GM23248 (cell line): Measurements from ENCODE around the gene HYOU1. TPM values are rescaled to one million over a fixed set of nuclear protein-coding genes. Genes with fewer than 3 reads are reported as not detected.

ENCODE experiments used
- DNase-seq: peaks from one replicate; pipeline ENCODE4 v3.0.0-alpha.2; 2015
- H2AFZ ChIP-seq: fragments of 200-600 bp; sonication (generic); 2 replicates; pipeline ENCODE4 v1.6.1; 2016; ENCODE audit warnings: antibody characterized with exemption
- H3F3A ChIP-seq: fragments of 200-600 bp; sonication (generic); 2 replicates; pipeline ENCODE4 v1.6.1; 2016; ENCODE audit warnings: mild to moderate bottlenecking, antibody characterized with exemption, mixed run types; ENCODE audit not compliant: insufficient read depth
- H3K27ac ChIP-seq: fragments of 200-600 bp; sonication (generic); 2 replicates; pipeline ENCODE4 v1.5.1; 2016; ENCODE audit warnings: mild to moderate bottlenecking
- H3K27me3 ChIP-seq: fragments of 200-600 bp; sonication (generic); replicated peaks from 2 replicates; pipeline ENCODE4 v1.6.1; 2016; ENCODE audit warnings: mild to moderate bottlenecking; ENCODE audit not compliant: insufficient read depth
- H3K36me3 ChIP-seq: fragments of 200-600 bp; sonication (generic); 2 replicates; pipeline ENCODE4 v1.6.1; 2016; ENCODE audit warnings: low read depth, mild to moderate bottlenecking
- H3K4me1 ChIP-seq: fragments of 200-600 bp; sonication (generic); 2 replicates; pipeline ENCODE4 v1.6.1; 2016; ENCODE audit warnings: mild to moderate bottlenecking; ENCODE audit not compliant: insufficient read depth
- H3K4me2 ChIP-seq: fragments of 200-600 bp; sonication (generic); one replicate; pipeline ENCODE4 v1.6.1; 2016; ENCODE audit warnings: mild to moderate bottlenecking; ENCODE audit not compliant: unreplicated experiment
- H3K4me3 ChIP-seq: fragments of 200-600 bp; sonication (generic); 2 replicates; pipeline ENCODE4 v1.5.1; 2016; ENCODE audit warnings: mild to moderate bottlenecking
- H3K79me2 ChIP-seq: fragments of 200-600 bp; sonication (generic); 2 replicates; pipeline ENCODE4 v1.6.1; 2016; ENCODE audit warnings: mild to moderate bottlenecking; ENCODE audit not compliant: insufficient read depth
- H3K9ac ChIP-seq: fragments of 200-600 bp; sonication (generic); 2 replicates; pipeline ENCODE4 v1.6.1; 2016; ENCODE audit warnings: mild to moderate bottlenecking
- H3K9me2 ChIP-seq: fragments of 200-600 bp; sonication (generic); 2 replicates; pipeline ENCODE4 v1.6.1; 2016; ENCODE audit warnings: mixed run types, mild to moderate bottlenecking, moderate library complexity; ENCODE audit not compliant: insufficient read depth
- H3K9me3 ChIP-seq: fragments of 200-600 bp; sonication (generic); one replicate; pipeline ENCODE4 v1.6.1; 2017; ENCODE audit warnings: low read depth
- H4K20me1 ChIP-seq: fragments of 200-600 bp; sonication (generic); 2 replicates; pipeline ENCODE4 v1.6.0; 2016; ENCODE audit not compliant: insufficient read depth
- EZH2 ChIP-seq: fragments of 200-600 bp; sonication (generic); IDR thresholded peaks from 2 replicates; pipeline ENCODE4 v1.6.1; 2018; ENCODE audit warnings: antibody characterized with exemption, mild to moderate bottlenecking; ENCODE audit not compliant: insufficient read depth, poor library complexity, severe bottlenecking
- EZH2phosphoT487 ChIP-seq: fragments of 200-600 bp; sonication (generic); IDR thresholded peaks from 2 replicates; pipeline ENCODE4 v1.6.1; 2018; ENCODE audit warnings: antibody characterized with exemption, moderate library complexity, mild to moderate bottlenecking, low read depth; ENCODE audit not compliant: insufficient read depth
- WGBS, 2 experiments: methylation state at CpG; one replicate each; pipeline ENCODE4 v1.1.6; 2015 to 2017; ENCODE audit warnings: low lambda C conversion rate in 2 of 2, low coverage in 1 of 2; ENCODE audit errors: missing lambda C conversion rate in 2 of 2; 5-methylcytosine and 5-hydroxymethylcytosine counted together
- in situ Hi-C: fragments of 300-500 bp; cut with MboI; formaldehyde crosslinking; loops from 2 replicates; pipeline ENCODE4 v1.15.0; 2020
- polyA plus RNA-seq: library from polyadenylated mRNA; unstranded; fragments of >200 nt; fragmentation: Nextera tagmentation; extraction: Ambion mirVana; gene quantifications from 2 replicates; pipeline ENCODE4 v1.2.1, GENCODE V29; 2016
- total RNA-seq: library from RNA; depleted of rRNA; stranded (reverse); fragments of >200 nt; shearing (Covaris generic); gene quantifications from 2 replicates; pipeline ENCODE4 v1.2.3, GENCODE V29; 2014

The HYOU1 gene
- total and polyA plus RNA-seq, 2 experiments from 2014 or later = 56.3 to 85.4 TPM

DNA sequence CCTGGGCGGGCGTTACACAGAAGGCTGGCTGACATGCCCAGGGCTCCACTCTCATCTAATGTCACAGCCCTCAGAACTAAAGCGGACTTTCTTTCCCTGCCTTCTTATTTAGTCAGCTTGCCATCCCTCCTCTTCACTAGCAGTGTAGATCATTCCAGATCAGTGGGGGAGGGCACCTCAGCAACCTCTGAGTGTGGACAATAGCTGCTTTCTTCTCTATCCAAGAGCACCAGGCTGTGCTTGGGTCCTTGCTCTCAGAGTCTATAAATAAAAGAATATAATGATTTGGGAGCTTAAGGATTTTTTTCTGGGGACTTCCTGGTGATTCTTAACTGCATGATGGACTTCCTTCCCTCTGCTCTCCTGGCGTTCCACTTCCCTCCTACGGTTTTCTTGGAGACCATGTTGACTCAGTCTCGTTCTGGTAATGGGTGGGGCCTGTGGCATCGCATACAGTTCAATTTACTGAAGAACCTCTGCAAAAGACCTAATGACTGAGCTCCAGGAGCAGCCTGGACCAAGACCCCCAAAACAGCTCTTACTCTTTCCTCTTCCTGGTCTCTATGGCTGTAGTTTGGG, 24.8 kb upstream of the HYOU1 start:
- peaks cover 9% of the 10 kb centered on the region; the same call in 1 of the 2 replicates for H3K36me3 ChIP-seq
- H3F3A ChIP-seq = peaks cover 13% of the 10 kb centered on the region; the same call in 1 of the 2 replicates
- WGBS, 2 experiments = 57 to 72% methylated on average over 5 to 7 of the region's 7 CpGs
- H3K9ac ChIP-seq = no peak overlapping the region
- no peaks in the 10 kb centered on the region for H4K20me1 ChIP-seq
- peak; percentile 29 for DNase-seq
- no peak overlapping the region for H3K4me2 ChIP-seq
- H2AFZ ChIP-seq = no peak overlapping the region
- H3K9me3 ChIP-seq = no peaks in the 10 kb centered on the region
- peaks cover 14% of the 10 kb centered on the region for H3K79me2 ChIP-seq
- no peak overlapping the region for H3K27ac ChIP-seq
- no peak overlapping the region for H3K4me3 ChIP-seq
- TF ChIP-seq EZH2phosphoT487 (no peak), EZH2 (no peak)
- H3K9me2 ChIP-seq = no peaks in the 10 kb centered on the region
- H3K4me1 ChIP-seq = peaks cover 10% of the 10 kb centered on the region
- in situ Hi-C loops = no loop called here
- H3K27me3 ChIP-seq = no peaks in the 10 kb centered on the region

DNA sequence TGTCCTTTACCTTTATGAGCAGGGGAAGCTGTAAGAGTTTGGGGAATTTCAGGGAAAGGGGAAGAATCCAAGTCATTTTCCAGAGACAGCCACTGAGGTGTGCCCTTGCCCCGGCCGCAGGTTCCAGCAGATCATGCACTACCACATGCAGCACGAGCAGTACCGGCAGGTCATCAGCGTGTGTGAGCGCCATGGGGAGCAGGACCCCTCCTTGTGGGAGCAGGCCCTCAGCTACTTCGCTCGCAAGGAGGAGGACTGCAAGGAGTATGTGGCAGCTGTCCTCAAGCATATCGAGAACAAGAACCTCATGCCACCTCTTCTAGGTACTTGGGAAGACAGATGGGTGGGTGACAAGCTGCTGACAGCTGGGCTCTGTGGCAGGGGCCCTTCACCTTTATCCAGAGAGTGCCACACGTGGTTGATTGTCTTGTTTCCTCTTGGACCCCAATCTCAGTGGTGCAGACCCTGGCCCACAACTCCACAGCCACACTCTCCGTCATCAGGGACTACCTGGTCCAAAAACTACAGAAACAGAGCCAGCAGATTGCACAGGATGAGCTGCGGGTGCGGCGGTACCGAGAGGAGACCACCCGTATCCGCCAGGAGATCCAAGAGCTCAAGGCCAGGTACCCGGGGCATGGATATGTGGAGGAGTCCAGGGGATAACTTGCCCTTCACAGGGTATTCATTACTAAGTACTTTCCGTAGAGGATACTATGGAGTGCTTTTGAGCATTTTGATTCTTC, 21.8 kb upstream of the HYOU1 start:
- TF ChIP-seq EZH2phosphoT487 = no peak
- no peak for TF ChIP-seq EZH2
- no peak overlapping the region for H3K4me3 ChIP-seq
- in situ Hi-C loops = no loop called here

GRCh38 chr11:119077839-119078238, 20.8 kb upstream of the HYOU1 start:
- no peaks in the 10 kb centered on the region for H3K27me3 ChIP-seq
- H3K9ac ChIP-seq = no peak overlapping the region
- no peaks in the 10 kb centered on the region for H4K20me1 ChIP-seq
- H3K79me2 ChIP-seq = no peaks in the 10 kb centered on the region
- no peak overlapping the region for H3K4me3 ChIP-seq
- peaks cover 23% of the 10 kb centered on the region for H3K36me3 ChIP-seq
- H3K27ac ChIP-seq = no peak overlapping the region
- H3F3A ChIP-seq = no peaks in the 10 kb centered on the region
- no peak overlapping the region for H3K4me2 ChIP-seq
- H2AFZ ChIP-seq = no peak overlapping the region
- TF ChIP-seq EZH2phosphoT487 = no peak
- TF ChIP-seq EZH2 = no peak
- H3K9me2 ChIP-seq = no peaks in the 10 kb centered on the region
- no peaks in the 10 kb centered on the region for H3K9me3 ChIP-seq
- no peaks in the 10 kb centered on the region for H3K4me1 ChIP-seq
- in situ Hi-C loops = no loop called here
- WGBS, 2 experiments = 91 to 95% methylated on average over 11 of the region's 11 CpGs
- no peak for DNase-seq

More for the DNA sequence above, 21.8 kb upstream of the HYOU1 start:
- H3K4me2 ChIP-seq = no peak overlapping the region
- DNase-seq = no peak
- peaks cover 13% of the 10 kb centered on the region for H3K36me3 ChIP-seq
- no peaks in the 10 kb centered on the region for H3K9me3 ChIP-seq
- no peaks in the 10 kb centered on the region for H3K79me2 ChIP-seq
- no peaks in the 10 kb centered on the region for H3K9me2 ChIP-seq
- no peaks in the 10 kb centered on the region for H3K4me1 ChIP-seq
- H3K27me3 ChIP-seq = no peaks in the 10 kb centered on the region
- no peaks in the 10 kb centered on the region for H3F3A ChIP-seq
- H2AFZ ChIP-seq = no peak overlapping the region
- 80 to 83% methylated on average over 19 of the region's 19 CpGs for WGBS, 2 experiments
- no peak overlapping the region for H3K9ac ChIP-seq
- H3K27ac ChIP-seq = no peak overlapping the region
- no peaks in the 10 kb centered on the region for H4K20me1 ChIP-seq

DNA sequence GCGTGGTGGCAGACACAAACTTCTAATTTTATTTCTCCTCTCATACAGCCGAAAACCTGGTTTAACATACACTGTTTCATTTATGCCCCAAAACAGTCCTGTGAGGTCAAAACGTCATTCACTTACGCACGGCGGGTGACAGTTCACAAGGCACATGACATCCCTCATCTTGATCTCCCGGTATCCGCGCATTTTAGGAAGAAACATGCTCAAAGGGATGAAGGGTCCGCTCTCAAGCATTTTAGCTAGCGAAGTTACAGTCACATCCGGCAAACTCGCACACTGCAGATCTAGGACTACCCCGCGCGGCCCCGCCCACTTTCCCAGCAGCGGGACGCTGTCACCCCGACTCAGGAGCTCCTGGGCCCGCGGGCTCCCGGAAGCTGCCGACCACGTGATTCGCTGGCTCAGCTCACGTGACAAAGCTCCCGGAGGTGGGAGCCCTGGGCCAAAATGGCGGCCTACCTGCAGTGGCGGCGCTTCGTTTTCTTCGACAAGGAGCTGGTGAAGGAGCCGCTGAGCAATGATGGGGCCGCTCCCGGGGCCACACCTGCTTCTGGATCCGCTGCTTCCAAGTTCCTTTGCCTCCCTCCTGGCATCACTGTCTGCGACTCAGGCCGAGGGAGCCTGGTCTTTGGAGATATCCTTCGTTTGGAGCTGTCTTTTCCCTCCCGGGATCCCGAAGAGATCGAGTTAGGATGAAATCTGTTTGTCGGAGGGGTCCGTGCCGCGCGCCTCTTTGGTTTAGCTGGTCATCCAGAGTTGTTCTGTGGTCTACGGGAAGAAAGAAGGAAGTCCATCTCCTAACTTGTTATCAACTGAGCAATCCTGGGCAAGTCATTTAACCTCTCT, 10.6 kb upstream of the HYOU1 start, which contains the start of gene VPS11:
Gene VPS11, plus strand, starts transcription at position 448 of the 852 bp plus-strand sequence. Its CDS starts 6 bp downstream, at position 454.
- H3K4me1 ChIP-seq = peaks cover 13% of the 10 kb centered on the region
- WGBS, 2 experiments = 0 to 1% methylated on average over 46 to 49 of the region's 49 CpGs
- TF ChIP-seq EZH2 = no peak
- TF ChIP-seq EZH2phosphoT487 = no peak

More for the DNA sequence above, 10.6 kb upstream of the HYOU1 start, which contains the start of gene VPS11:
- in situ Hi-C loops = no loop called here
- no peaks in the 10 kb centered on the region for H3K9me2 ChIP-seq
- H4K20me1 ChIP-seq = no peaks in the 10 kb centered on the region
- peak within 1 kb of the TSS; percentile 97 for H2AFZ ChIP-seq
- H3K27ac ChIP-seq = peak within 1 kb of the TSS; percentile 89
- H3K9ac ChIP-seq = peak within 1 kb of the TSS; percentile 90
- no peaks in the 10 kb centered on the region for H3K9me3 ChIP-seq
- peak; percentile 99 for DNase-seq
- 0 out of 2 replicates have a peak, but pooled peaks cover 5% of the 10 kb centered on the region for H3K36me3 ChIP-seq
- peaks cover 15% of the 10 kb centered on the region for H3F3A ChIP-seq
- peak within 1 kb of the TSS; percentile 86 for H3K4me3 ChIP-seq
- H3K79me2 ChIP-seq = peaks cover 69% of the 10 kb centered on the region
- peak within 1 kb of the TSS; percentile 92 for H3K4me2 ChIP-seq
- H3K27me3 ChIP-seq = no peaks in the 10 kb centered on the region
